H1 (cell line): ENCODE data around the gene LAMC3. TPM values are rescaled to one million over a fixed set of nuclear protein-coding genes. Genes with fewer than 3 reads are reported as not detected.

Experiments used
- CEBPB ChIP-seq: IDR thresholded peaks from 2 replicates; pipeline ENCODE4 v1.6.1; 2012; ENCODE audit warnings: low read depth, low read length
- EZH2 ChIP-seq: fragments of 200-600 bp; sonication (generic); IDR thresholded peaks from 2 replicates; pipeline ENCODE4 v1.7.1; 2012; ENCODE audit warnings: low read depth, mild to moderate bottlenecking, moderate library complexity, low read length, inconsistent platforms; ENCODE audit not compliant: severe bottlenecking
- FOSL1 ChIP-seq: IDR thresholded peaks from 2 replicates; pipeline ENCODE4 v1.6.1; 2011; ENCODE audit warnings: mild to moderate bottlenecking, low read depth, low read length, moderate library complexity; ENCODE audit not compliant: insufficient read depth
- KDM5A ChIP-seq: fragments of 200-600 bp; IDR thresholded peaks from 2 replicates; pipeline ENCODE4 v1.7.1; 2012; ENCODE audit warnings: mild to moderate bottlenecking, low read length, inconsistent platforms, mixed read lengths
- SIN3A ChIP-seq, 2 experiments: IDR thresholded peaks in 1 of 2; conservative IDR thresholded peaks in 1 of 2; 2 replicates each; pipeline ENCODE4 v1.6.1; 2011 to 2012; ENCODE audit warnings: low read length in 2 of 2, improper control_type of control experiment in 1 of 2, low read depth in 1 of 2, mild to moderate bottlenecking in 1 of 2
- SIX5 ChIP-seq: IDR thresholded peaks from 2 replicates; pipeline ENCODE4 v1.6.1; 2011; ENCODE audit warnings: mild to moderate bottlenecking, low read depth, low read length
- TCF12 ChIP-seq: IDR thresholded peaks from 2 replicates; pipeline ENCODE4 v1.6.1; 2011; ENCODE audit warnings: low read depth, mild to moderate bottlenecking, low read length
- YY1 ChIP-seq: IDR thresholded peaks from 2 replicates; pipeline ENCODE4 v1.6.1; 2011; ENCODE audit warnings: low read depth, mild to moderate bottlenecking, low read length
- polyA plus RNA-seq, 7 experiments: library from polyadenylated mRNA; depleted of rRNA in 3 of 7; stranded (reverse) in 5 of 7; unstranded in 2 of 7; fragments of >200 nt in 5 of 7; fragments of 200-250 nt in 2 of 7; gene quantifications; 1 replicate in 5 of 7; 2 replicates in 1 of 7; 4 replicates in 1 of 7; pipeline versions ENCODE4 v1.2.1 to v1.2.3, GENCODE V29; 2011 to 2013; ENCODE audit warnings: missing spikeins in 2 of 7, mixed read lengths in 2 of 7
- total RNA-seq: library from RNA; stranded (reverse); fragmentation: NEBNext Ultra II Directional; extraction: Animal tissue kit (Norgen Biotek cat#: 25700); gene quantifications from 2 replicates; pipeline ENCODE4 v1.2.1, GENCODE V29; 2021

LAMC3 gene
- total and polyA plus RNA-seq, 2 of the 8 experiments (the other 6 are each of a cell fraction or from before 2014, with no cell fraction given) = 9.3 to 12.3 TPM

GRCh38 chr9:131011274-131012022, 2.5 kb downstream of the LAMC3 start (continued):
- TF ChIP-seq SIN3A (conservative IDR thresholded peaks at IDR 0.05 in 1 of 2, IDR thresholded peaks at IDR 0.05 in 1 of 2; ENCODE audit: low read depth in 1 of 2, low read length in 2 of 2) = no peak
- no peak for TF ChIP-seq KDM5A
- no peak for TF ChIP-seq YY1
- no peak for TF ChIP-seq FOSL1
- no peak for TF ChIP-seq SIX5
- TF ChIP-seq EZH2 = no peak
- no peak for TF ChIP-seq TCF12
- no peak for TF ChIP-seq CEBPB
